Measurements from ENCODE around the gene CARD6. TPM values are rescaled to one million over a fixed set of nuclear protein-coding genes. Genes with fewer than 3 reads are reported as not detected.
A peak's percentile ranks its signal among the peaks of the same experiment; 100 is the strongest.
"Not testable (repeated sequence)": the region's sequence is repeated elsewhere in the genome, so short reads cannot be mapped to it uniquely, and the experiment has no call there.

Gene CARD6, protein sequence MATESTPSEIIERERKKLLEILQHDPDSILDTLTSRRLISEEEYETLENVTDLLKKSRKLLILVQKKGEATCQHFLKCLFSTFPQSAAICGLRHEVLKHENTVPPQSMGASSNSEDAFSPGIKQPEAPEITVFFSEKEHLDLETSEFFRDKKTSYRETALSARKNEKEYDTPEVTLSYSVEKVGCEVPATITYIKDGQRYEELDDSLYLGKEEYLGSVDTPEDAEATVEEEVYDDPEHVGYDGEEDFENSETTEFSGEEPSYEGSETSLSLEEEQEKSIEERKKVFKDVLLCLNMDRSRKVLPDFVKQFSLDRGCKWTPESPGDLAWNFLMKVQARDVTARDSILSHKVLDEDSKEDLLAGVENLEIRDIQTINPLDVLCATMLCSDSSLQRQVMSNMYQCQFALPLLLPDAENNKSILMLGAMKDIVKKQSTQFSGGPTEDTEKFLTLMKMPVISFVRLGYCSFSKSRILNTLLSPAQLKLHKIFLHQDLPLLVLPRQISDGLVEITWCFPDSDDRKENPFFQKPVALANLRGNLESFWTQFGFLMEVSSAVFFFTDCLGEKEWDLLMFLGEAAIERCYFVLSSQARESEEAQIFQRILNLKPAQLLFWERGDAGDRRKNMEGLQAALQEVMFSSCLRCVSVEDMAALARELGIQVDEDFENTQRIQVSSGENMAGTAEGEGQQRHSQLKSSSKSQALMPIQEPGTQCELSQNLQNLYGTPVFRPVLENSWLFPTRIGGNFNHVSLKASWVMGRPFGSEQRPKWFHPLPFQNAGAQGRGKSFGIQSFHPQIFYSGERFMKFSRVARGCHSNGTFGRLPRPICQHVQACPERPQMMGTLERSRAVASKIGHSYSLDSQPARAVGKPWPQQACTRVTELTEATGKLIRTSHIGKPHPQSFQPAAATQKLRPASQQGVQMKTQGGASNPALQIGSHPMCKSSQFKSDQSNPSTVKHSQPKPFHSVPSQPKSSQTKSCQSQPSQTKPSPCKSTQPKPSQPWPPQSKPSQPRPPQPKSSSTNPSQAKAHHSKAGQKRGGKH
- 24.1 TPM for total RNA-seq
- long read RNA-seq, full-length matches to known transcripts: 20 of 28 reads
- long read RNA-seq, partial matches to known transcripts: 6 of 28 reads
- long read RNA-seq, other reads (novel, unspliced or antisense): 2 of 28 reads

- ATAC-seq (peak; percentile 76), DNase-seq (no peak)
- H3K27me3 ChIP-seq: no peaks in the 10 kb centered on the region
- TF ChIP-seq, protein P1, sequence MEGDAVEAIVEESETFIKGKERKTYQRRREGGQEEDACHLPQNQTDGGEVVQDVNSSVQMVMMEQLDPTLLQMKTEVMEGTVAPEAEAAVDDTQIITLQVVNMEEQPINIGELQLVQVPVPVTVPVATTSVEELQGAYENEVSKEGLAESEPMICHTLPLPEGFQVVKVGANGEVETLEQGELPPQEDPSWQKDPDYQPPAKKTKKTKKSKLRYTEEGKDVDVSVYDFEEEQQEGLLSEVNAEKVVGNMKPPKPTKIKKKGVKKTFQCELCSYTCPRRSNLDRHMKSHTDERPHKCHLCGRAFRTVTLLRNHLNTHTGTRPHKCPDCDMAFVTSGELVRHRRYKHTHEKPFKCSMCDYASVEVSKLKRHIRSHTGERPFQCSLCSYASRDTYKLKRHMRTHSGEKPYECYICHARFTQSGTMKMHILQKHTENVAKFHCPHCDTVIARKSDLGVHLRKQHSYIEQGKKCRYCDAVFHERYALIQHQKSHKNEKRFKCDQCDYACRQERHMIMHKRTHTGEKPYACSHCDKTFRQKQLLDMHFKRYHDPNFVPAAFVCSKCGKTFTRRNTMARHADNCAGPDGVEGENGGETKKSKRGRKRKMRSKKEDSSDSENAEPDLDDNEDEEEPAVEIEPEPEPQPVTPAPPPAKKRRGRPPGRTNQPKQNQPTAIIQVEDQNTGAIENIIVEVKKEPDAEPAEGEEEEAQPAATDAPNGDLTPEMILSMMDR (IDR thresholded peaks at IDR 0.05): peak; percentile 24
- peaks cover 20% of the 10 kb centered on the region for H3K4me1 ChIP-seq
- H3K4me3 ChIP-seq: peak within 1 kb of the TSS; percentile 57
- no peaks in the 10 kb centered on the region for H3K9me3 ChIP-seq
- H3K27ac ChIP-seq: peak within 1 kb of the TSS; percentile 93
- H3K36me3 ChIP-seq: no peaks in the 10 kb centered on the region
- intact Hi-C loops (cut with DNase I): no loop called here
Observed at GRCh38 chr5:40841068-40841805, at the start of gene CARD6. Gene CARD6 (plus strand): TSS chr5:40841367. CDS start chr5:40841383, 16 bp downstream.

DNA sequence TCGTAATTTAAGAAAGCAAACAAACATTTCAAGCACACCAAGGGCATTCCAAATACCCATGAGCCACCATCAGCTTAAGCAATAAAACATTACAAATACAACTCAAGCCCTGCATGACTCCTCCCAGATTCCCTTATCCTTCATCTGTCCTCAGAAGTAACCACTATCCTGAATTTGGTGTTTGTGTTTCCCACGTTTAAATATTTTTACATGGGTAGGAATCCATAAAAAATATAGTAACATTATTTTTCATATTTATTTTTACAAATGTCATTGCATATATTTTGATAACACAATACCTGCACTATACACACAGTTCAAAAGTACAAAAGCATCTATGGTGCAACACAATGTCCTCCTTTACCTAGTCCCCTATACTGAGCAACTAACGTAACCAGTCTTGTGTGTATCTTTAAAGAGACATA lies 49.4 kb upstream of the CARD6 start:
- no peak for DNase-seq
- intact Hi-C loops (cut with DNase I): no loop called here
- H3K9me3 ChIP-seq: peaks cover 6% of the 10 kb centered on the region
- no peak for ATAC-seq
- peaks cover 29% of the 10 kb centered on the region for H3K4me1 ChIP-seq
- no peaks in the 10 kb centered on the region for H3K27me3 ChIP-seq
- H3K36me3 ChIP-seq: no peaks in the 10 kb centered on the region
- TF ChIP-seq, protein P1 (IDR thresholded peaks at IDR 0.05): no peak
- no peak overlapping the region for H3K27ac ChIP-seq
- no peak overlapping the region for H3K4me3 ChIP-seq

DNA sequence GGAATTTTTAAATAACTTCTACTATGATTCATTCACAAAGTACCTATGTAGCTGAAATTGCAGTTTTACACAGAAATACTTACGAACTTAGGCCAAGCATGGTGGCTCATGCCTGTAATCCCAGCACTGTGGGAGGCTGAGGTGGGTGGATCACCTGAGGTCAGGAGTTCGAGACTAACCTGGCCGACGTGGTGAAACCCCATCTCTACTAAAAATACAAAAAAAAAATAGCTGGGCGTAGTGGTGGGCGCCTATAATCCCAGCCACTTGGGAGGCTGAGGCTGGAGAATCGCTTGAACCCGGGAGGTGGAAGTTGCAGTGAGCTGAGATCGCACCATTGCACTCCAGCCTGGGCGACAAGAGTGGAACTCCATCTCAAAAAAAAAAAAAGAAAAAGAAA lies 48.5 kb upstream of the CARD6 start:
- ATAC-seq; intact Hi-C loops (cut with DNase I); H3K9me3 ChIP-seq; H3K27me3 ChIP-seq; DNase-seq; H3K36me3 ChIP-seq; H3K27ac ChIP-seq; H3K4me3 ChIP-seq: not testable (repeated sequence)
- H3K4me1 ChIP-seq: peaks cover 33% of the 10 kb centered on the region

- H3K4me1 ChIP-seq: peaks cover 33% of the 10 kb centered on the region
- intact Hi-C loops (cut with DNase I); H3K9me3 ChIP-seq: not testable (repeated sequence)
Observed at GRCh38 chr5:40794340-40794739, 46.8 kb upstream of the CARD6 start.

GRCh38 chr5:40794877-40795276 lies 46.3 kb upstream of the CARD6 start:
- H3K9me3 ChIP-seq; H3K27ac ChIP-seq; ATAC-seq; H3K27me3 ChIP-seq; H3K4me3 ChIP-seq; intact Hi-C loops (cut with DNase I); H3K36me3 ChIP-seq; DNase-seq: not testable (repeated sequence)
- peaks cover 33% of the 10 kb centered on the region for H3K4me1 ChIP-seq

More at GRCh38 chr5:40794340-40794739, 46.8 kb upstream of the CARD6 start:
- not testable (repeated sequence) for ATAC-seq, H3K36me3 ChIP-seq, H3K27ac ChIP-seq, DNase-seq, H3K4me3 ChIP-seq, H3K27me3 ChIP-seq

GRCh38 chr5:40796487-40796889 lies 44.7 kb upstream of the CARD6 start:
- ATAC-seq (no peak), DNase-seq (no peak)
- peak overlapping the region; percentile 91 for H3K27ac ChIP-seq
- no peaks in the 10 kb centered on the region for H3K9me3 ChIP-seq
- intact Hi-C loops (cut with DNase I): no loop called here
- peak overlapping the region; percentile 89 for H3K4me3 ChIP-seq
- H3K36me3 ChIP-seq: no peaks in the 10 kb centered on the region
- no peaks in the 10 kb centered on the region for H3K27me3 ChIP-seq
- TF ChIP-seq, protein P1 (IDR thresholded peaks at IDR 0.05): no peak
- peaks cover 28% of the 10 kb centered on the region for H3K4me1 ChIP-seq

Measured in upper lobe of right lung (tissue), 1 donor.